Stimulated activated CD4-positive, alpha-beta T cell treated with anti-CD3 and anti-CD28 coated beads, Interleukin-2, amount 100 ng/mL, for 4 hours (primary cell): Measurements from ENCODE around the gene PRSS21.

Source experiments
- DNase-seq: peaks from one replicate; pipeline ENCODE4 v3.0.0-alpha.2; 2020; ENCODE audit warnings: low read depth

PRSS21 gene

DNA sequence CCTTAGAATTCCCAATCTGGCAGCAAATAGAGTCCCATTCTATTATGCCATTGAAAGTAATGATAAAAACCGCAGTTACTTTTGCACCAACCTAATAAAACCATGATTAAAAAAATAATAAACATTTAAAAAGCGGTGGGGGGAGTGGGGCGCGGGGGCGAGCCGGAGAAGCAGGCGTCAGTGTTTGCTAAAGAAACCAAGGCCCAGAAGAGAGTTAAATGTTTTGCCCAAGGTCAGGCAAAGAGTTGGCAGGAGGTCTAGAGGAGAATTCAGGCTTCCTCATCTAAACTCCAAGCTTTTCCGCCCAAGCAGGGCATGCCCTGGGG, 50.6 kb downstream of the PRSS21 start:
- DNase-seq: no peak

- DNase-seq: peak; percentile 84
Measured at GRCh38 chr16:2867987-2868789, 51.2 kb downstream of the PRSS21 start.
